ENCODE results near the gene TREML2. TPM values are rescaled to one million over a fixed set of nuclear protein-coding genes. Genes with fewer than 3 reads are reported as not detected.

TREML2 gene
- total RNA-seq, 2 experiments from 2014 or later = 12.1 to 12.2 TPM

GRCh38 chr6:41226752-41227151, 25.8 kb upstream of the TREML2 start:
- Mint-ChIP-seq H3K27me3 (ENCODE audit: low read depth) (no peaks in the 10 kb centered on the region), H3K9me3 (no peaks in the 10 kb centered on the region), H3K4me1 (ENCODE audit: low read depth) (peaks cover 4% of the 10 kb centered on the region), H3K4me3 (no peak overlapping the region), H3K36me3 (ENCODE audit: low read depth) (no peaks in the 10 kb centered on the region), H3K27ac (no peak overlapping the region)
- DNase-seq = no peak
- intact Hi-C loops (cut with micrococcal nuclease) = no loop called here
- CTCF ChIA-PET = no interaction called here

- DNase-seq = no peak
- H3K9me3 Mint-ChIP-seq = no peaks in the 10 kb centered on the region
- peaks cover 4% of the 10 kb centered on the region for H3K4me1 Mint-ChIP-seq (ENCODE audit: low read depth)
- intact Hi-C loops (cut with micrococcal nuclease) = no loop called here
- no peaks in the 10 kb centered on the region for H3K27me3 Mint-ChIP-seq (ENCODE audit: low read depth)
- no peaks in the 10 kb centered on the region for H3K36me3 Mint-ChIP-seq (ENCODE audit: low read depth)
- H3K4me3 Mint-ChIP-seq = no peak overlapping the region
- CTCF ChIA-PET = interaction anchor here (1.5 kb wide), 1 partner anchor 14 kb away, joined by 3 read pairs; no protein-coding TSS in a partner anchor
- no peak overlapping the region for H3K27ac Mint-ChIP-seq
These were observed 23.9 kb upstream of the TREML2 start for GRCh38 chr6:41224800-41225199.

- H3K9me3 Mint-ChIP-seq = no peaks in the 10 kb centered on the region
- no peak overlapping the region for H3K27ac Mint-ChIP-seq
- peaks cover 6% of the 10 kb centered on the region for H3K4me1 Mint-ChIP-seq (ENCODE audit: low read depth)
- H3K27me3 Mint-ChIP-seq (ENCODE audit: low read depth) = no peaks in the 10 kb centered on the region
- intact Hi-C loops (cut with micrococcal nuclease) = no loop called here
- no peaks in the 10 kb centered on the region for H3K36me3 Mint-ChIP-seq (ENCODE audit: low read depth)
- CTCF ChIA-PET = no interaction called here
- no peak overlapping the region for H3K4me3 Mint-ChIP-seq
- DNase-seq = peak; percentile 49
These were observed 21.6 kb upstream of the TREML2 start for GRCh38 chr6:41222513-41222912.

- intact Hi-C loops (cut with micrococcal nuclease) = no loop called here
- Mint-ChIP-seq H3K4me3 (no peak overlapping the region), H3K9me3 (no peaks in the 10 kb centered on the region), H3K4me1 (ENCODE audit: low read depth) (peaks cover 6% of the 10 kb centered on the region), H3K27ac (no peak overlapping the region), H3K27me3 (ENCODE audit: low read depth) (no peaks in the 10 kb centered on the region), H3K36me3 (ENCODE audit: low read depth) (no peaks in the 10 kb centered on the region)
- no peak for DNase-seq
- CTCF ChIA-PET = interaction anchor here (0.6 kb wide), 1 partner anchor 16 kb away, joined by 3 read pairs; no protein-coding TSS in a partner anchor
These were observed 21.1 kb upstream of the TREML2 start for GRCh38 chr6:41222045-41222444.

- CTCF ChIA-PET = no interaction called here
- no peak overlapping the region for H3K4me3 Mint-ChIP-seq
- intact Hi-C loops (cut with micrococcal nuclease) = no loop called here
- no peaks in the 10 kb centered on the region for H3K27me3 Mint-ChIP-seq (ENCODE audit: low read depth)
- no peak for DNase-seq
- peaks cover 2% of the 10 kb centered on the region for H3K4me1 Mint-ChIP-seq (ENCODE audit: low read depth)
- H3K36me3 Mint-ChIP-seq (ENCODE audit: low read depth) = peaks cover 4% of the 10 kb centered on the region
- peaks cover 13% of the 10 kb centered on the region for H3K9me3 Mint-ChIP-seq
- H3K27ac Mint-ChIP-seq = no peak overlapping the region
These were observed 15.7 kb upstream of the TREML2 start for GRCh38 chr6:41216616-41217015.

- no peak overlapping the region for H3K4me3 Mint-ChIP-seq
- CTCF ChIA-PET = no interaction called here
- peaks cover 2% of the 10 kb centered on the region for H3K4me1 Mint-ChIP-seq (ENCODE audit: low read depth)
- H3K27me3 Mint-ChIP-seq (ENCODE audit: low read depth) = no peaks in the 10 kb centered on the region
- DNase-seq = no peak
- no peak overlapping the region for H3K27ac Mint-ChIP-seq
- intact Hi-C loops (cut with micrococcal nuclease) = no loop called here
- peaks cover 13% of the 10 kb centered on the region for H3K9me3 Mint-ChIP-seq
- peaks cover 4% of the 10 kb centered on the region for H3K36me3 Mint-ChIP-seq (ENCODE audit: low read depth)
These were observed 14.8 kb upstream of the TREML2 start for GRCh38 chr6:41215777-41216176.

- H3K27me3 Mint-ChIP-seq (ENCODE audit: low read depth) = no peaks in the 10 kb centered on the region
- H3K36me3 Mint-ChIP-seq (ENCODE audit: low read depth) = peaks cover 4% of the 10 kb centered on the region
- H3K9me3 Mint-ChIP-seq = peaks cover 13% of the 10 kb centered on the region
- H3K4me3 Mint-ChIP-seq = no peak overlapping the region
- CTCF ChIA-PET = interaction anchor here (0.6 kb wide), 1 partner anchor 519 kb away, joined by 3 read pairs; no protein-coding TSS in a partner anchor
- DNase-seq = no peak
- intact Hi-C loops (cut with micrococcal nuclease) = no loop called here
- H3K4me1 Mint-ChIP-seq (ENCODE audit: low read depth) = peaks cover 2% of the 10 kb centered on the region
- no peak overlapping the region for H3K27ac Mint-ChIP-seq
These were observed 13.8 kb upstream of the TREML2 start for GRCh38 chr6:41214559-41215238.

- Mint-ChIP-seq H3K27me3 (ENCODE audit: low read depth) (no peaks in the 10 kb centered on the region), H3K27ac (no peak overlapping the region), H3K9me3 (peaks cover 7% of the 10 kb centered on the region), H3K4me3 (no peak overlapping the region), H3K36me3 (ENCODE audit: low read depth) (peaks cover 4% of the 10 kb centered on the region), H3K4me1 (ENCODE audit: low read depth) (peaks cover 6% of the 10 kb centered on the region)
- intact Hi-C loops (cut with micrococcal nuclease) = no loop called here
- CTCF ChIA-PET = interaction anchor here (1.0 to 1.4 kb wide), 2 partner anchors 9 to 22 kb away, joined by 3 read pairs; partner anchors contain the start of gene TREML2
- no peak for DNase-seq
These were observed 8.8 kb upstream of the TREML2 start for GRCh38 chr6:41209547-41210320.

GRCh38 chr6:41208439-41209106, 7.6 kb upstream of the TREML2 start:
- DNase-seq = no peak
- H3K36me3 Mint-ChIP-seq (ENCODE audit: low read depth) = no peaks in the 10 kb centered on the region
- intact Hi-C loops (cut with micrococcal nuclease) = no loop called here
- no peaks in the 10 kb centered on the region for H3K27me3 Mint-ChIP-seq (ENCODE audit: low read depth)
- no peak overlapping the region for H3K4me3 Mint-ChIP-seq
- CTCF ChIA-PET = interaction anchor here (1.4 kb wide), 1 partner anchor 8 kb away, joined by 3 read pairs; the partner anchor contains the start of gene TREML2
- no peak overlapping the region for H3K27ac Mint-ChIP-seq
- H3K4me1 Mint-ChIP-seq (ENCODE audit: low read depth) = peaks cover 6% of the 10 kb centered on the region
- H3K9me3 Mint-ChIP-seq = no peaks in the 10 kb centered on the region

- Mint-ChIP-seq H3K9me3 (no peaks in the 10 kb centered on the region), H3K4me1 (ENCODE audit: low read depth) (peaks cover 44% of the 10 kb centered on the region), H3K4me3 (no peak overlapping the region), H3K27ac (no peak overlapping the region), H3K27me3 (ENCODE audit: low read depth) (no peaks in the 10 kb centered on the region), H3K36me3 (ENCODE audit: low read depth) (no peaks in the 10 kb centered on the region)
- CTCF ChIA-PET = interaction anchor here (0.7 kb wide), 1 partner anchor 118 kb away, joined by 3 read pairs; no protein-coding TSS in a partner anchor
- DNase-seq = no peak
- intact Hi-C loops (cut with micrococcal nuclease) = no loop called here
These were observed 3.2 kb upstream of the TREML2 start for GRCh38 chr6:41204156-41204555.

GRCh38 chr6:41201764-41202173, 820 bp upstream of the TREML2 start:
- Mint-ChIP-seq H3K27me3 (ENCODE audit: low read depth) (no peaks in the 10 kb centered on the region), H3K4me1 (ENCODE audit: low read depth) (peaks cover 53% of the 10 kb centered on the region), H3K36me3 (ENCODE audit: low read depth) (peaks cover 10% of the 10 kb centered on the region), H3K27ac (peak overlapping the region; percentile 94), H3K9me3 (no peaks in the 10 kb centered on the region), H3K4me3 (peak overlapping the region; percentile 76)
- DNase-seq = no peak
- intact Hi-C loops (cut with micrococcal nuclease) = loop anchor here (2.0 kb wide), 1 partner anchor 531 kb away; no protein-coding TSS in a partner anchor
- CTCF ChIA-PET = interaction anchor here (1.2 to 1.7 kb wide), 2 partner anchors 19 to 20 kb away, joined by 4 to 8 read pairs; no protein-coding TSS in a partner anchor

GRCh38 chr6:41200296-41200900, 551 bp downstream of the TREML2 start:
- peak overlapping the region; percentile 94 for H3K27ac Mint-ChIP-seq
- H3K4me3 Mint-ChIP-seq = peak overlapping the region; percentile 76
- no peaks in the 10 kb centered on the region for H3K27me3 Mint-ChIP-seq (ENCODE audit: low read depth)
- CTCF ChIA-PET = interaction anchor here (1.4 to 1.8 kb wide), 3 partner anchors 9 to 119 kb away, joined by 3 to 8 read pairs (median 4); no protein-coding TSS in a partner anchor
- H3K36me3 Mint-ChIP-seq (ENCODE audit: low read depth) = peaks cover 10% of the 10 kb centered on the region
- H3K9me3 Mint-ChIP-seq = no peaks in the 10 kb centered on the region
- intact Hi-C loops (cut with micrococcal nuclease) = loop anchor here (1.0 to 2.0 kb wide), 3 partner anchors 99 to 532 kb away; partner anchors contain the start of genes NFYA and OARD1
- peaks cover 65% of the 10 kb centered on the region for H3K4me1 Mint-ChIP-seq (ENCODE audit: low read depth)
- DNase-seq = peak; percentile 87

Measured in activated naive CD4-positive, alpha-beta T cell treated with anti-CD3 and anti-CD28 coated beads for 36 hours (primary cell).